HepG2 (cell line): Measurements from ENCODE around the gene TOP1. TPM values are rescaled to one million over a fixed set of nuclear protein-coding genes. Genes with fewer than 3 reads are reported as not detected.

ENCODE experiments used
- CAMTA2 ChIP-seq: sonication (generic); formaldehyde crosslinking; IDR thresholded peaks from 2 replicates; pipeline ENCODE4 v1.4.0; 2020; ENCODE audit warnings: mild to moderate bottlenecking, missing genetic modification reagents, borderline replicate concordance
- CBX1 ChIP-seq: IDR thresholded peaks from one replicate; pipeline ENCODE4 v1.6.1; 2016; ENCODE audit warnings: antibody characterized with exemption, low read depth
- MEIS1 ChIP-seq: sonication (generic); formaldehyde crosslinking; IDR thresholded peaks from 2 replicates; pipeline ENCODE4 v1.9.0; 2021; ENCODE audit warnings: mild to moderate bottlenecking, missing genetic modification reagents, moderate library complexity, borderline replicate concordance
- MLX ChIP-seq: IDR thresholded peaks from 2 replicates; pipeline ENCODE4 v1.6.1; 2016
- NAIF1 ChIP-seq: sonication (generic); formaldehyde crosslinking; IDR thresholded peaks from 2 replicates; pipeline ENCODE4 v1.5.0; 2020; ENCODE audit warnings: mild to moderate bottlenecking, missing genetic modification reagents, borderline replicate concordance
- NFIB ChIP-seq: sonication (generic); formaldehyde crosslinking; IDR thresholded peaks from 2 replicates; pipeline ENCODE4 v1.9.0; 2021; ENCODE audit warnings: missing genetic modification reagents, mild to moderate bottlenecking, borderline replicate concordance
- NONO ChIP-seq, 2 experiments: fragments of 450-650 bp in 1 of 2; sonication (generic) in 1 of 2; formaldehyde crosslinking in 1 of 2; IDR thresholded peaks in 1 of 2; conservative IDR thresholded peaks in 1 of 2; 2 replicates each; pipeline versions ENCODE4 v1.6.1 to v1.8.0; 2017 to 2022; ENCODE audit warnings: mild to moderate bottlenecking in 1 of 2, missing genetic modification reagents in 1 of 2, moderate library complexity in 1 of 2
- SKI ChIP-seq: fragments of 450-650 bp; IDR thresholded peaks from one replicate; pipeline ENCODE4 v1.6.1; 2018; ENCODE audit warnings: mild to moderate bottlenecking; ENCODE audit not compliant: partially characterized antibody
- SRSF4 ChIP-seq: fragments of 200-400 bp; formaldehyde crosslinking; IDR thresholded peaks from one replicate; pipeline ENCODE4 v1.6.1; 2018; ENCODE audit warnings: mild to moderate bottlenecking, low read depth, low read length, moderate library complexity; ENCODE audit not compliant: poor library complexity, severe bottlenecking
- TAF1 ChIP-seq: sonication (generic); formaldehyde crosslinking; IDR thresholded peaks from 2 replicates; pipeline ENCODE4 v1.4.0; 2020; ENCODE audit warnings: missing genetic modification reagents
- THAP11 ChIP-seq: IDR thresholded peaks from 2 replicates; pipeline ENCODE4 v1.6.1; 2016; ENCODE audit warnings: missing biosample characterization, missing genetic modification reagents
- USF2 ChIP-seq, 2 experiments: sonication (generic) in 1 of 2; formaldehyde crosslinking in 1 of 2; IDR thresholded peaks; 2 replicates each; pipeline versions ENCODE4 v1.5.1 to v1.6.1; 2011 to 2020; ENCODE audit warnings: borderline replicate concordance in 1 of 2, low read depth in 1 of 2, low read length in 1 of 2, mild to moderate bottlenecking in 1 of 2, missing genetic modification reagents in 1 of 2, moderate library complexity in 1 of 2
- ZNF20 ChIP-seq: sonication (generic); formaldehyde crosslinking; IDR thresholded peaks from 2 replicates; pipeline ENCODE4 v1.4.0; 2020; ENCODE audit warnings: mild to moderate bottlenecking, moderate library complexity, missing genetic modification reagents
- ZNF34 ChIP-seq: sonication (generic); formaldehyde crosslinking; IDR thresholded peaks from 2 replicates; pipeline ENCODE4 v1.4.0; 2020; ENCODE audit warnings: mild to moderate bottlenecking, missing genetic modification reagents, borderline replicate concordance
- ZNF414 ChIP-seq: sonication (generic); formaldehyde crosslinking; IDR thresholded peaks from 2 replicates; pipeline ENCODE4 v1.5.0; 2020; ENCODE audit warnings: missing genetic modification reagents
- ZNF589 ChIP-seq: sonication (generic); formaldehyde crosslinking; conservative IDR thresholded peaks from 2 replicates; pipeline ENCODE4 v1.8.0; 2022; ENCODE audit warnings: mild to moderate bottlenecking, moderate library complexity, missing genetic modification reagents
- ZNF800 ChIP-seq: sonication (generic); formaldehyde crosslinking; IDR thresholded peaks from 2 replicates; pipeline ENCODE4 v1.4.0; 2020; ENCODE audit warnings: missing genetic modification reagents
- ZNF883 ChIP-seq: sonication (generic); formaldehyde crosslinking; IDR thresholded peaks from 2 replicates; pipeline ENCODE4 v1.5.1; 2020; ENCODE audit warnings: mild to moderate bottlenecking, missing genetic modification reagents; ENCODE audit errors: not compliant biosample characterization
- ZSCAN29 ChIP-seq: sonication (generic); formaldehyde crosslinking; conservative IDR thresholded peaks from 2 replicates; pipeline ENCODE4 v1.4.0; 2020; ENCODE audit warnings: mild to moderate bottlenecking, missing genetic modification reagents
- polyA plus RNA-seq, 8 experiments: library from polyadenylated mRNA; depleted of rRNA in 3 of 8; stranded (reverse) in 7 of 8; unstranded in 1 of 8; fragments of >200 nt; fragmentation: Illumina TruSeq in 4 of 8; extraction: Trizol in 4 of 8; gene quantifications; 2 replicates each; pipeline versions ENCODE4 v1.2.1 to v1.2.3, GENCODE V29; 2011 to 2016; ENCODE audit warnings: low read depth in 4 of 8, missing spikeins in 1 of 8, mixed read lengths in 1 of 8; ENCODE audit not compliant: insufficient read depth in 1 of 8
- total RNA-seq, 5 experiments: library from RNA; depleted of rRNA; stranded (reverse); fragments of >200 nt; fragmentation: Illumina TruSeq; extraction: Trizol; gene quantifications; 2 replicates each; pipeline ENCODE4 v1.2.3, GENCODE V29; 2016; ENCODE audit warnings: low read depth in 1 of 5
- TF ChIP-seq, protein P1 (sequence below): sonication (generic); formaldehyde crosslinking; IDR thresholded peaks from 2 replicates; pipeline ENCODE4 v1.4.0; 2020; ENCODE audit warnings: missing genetic modification reagents
- TF ChIP-seq, protein P2 (sequence below): sonication (generic); formaldehyde crosslinking; IDR thresholded peaks from 2 replicates; pipeline ENCODE4 v1.5.1; 2020; ENCODE audit warnings: missing genetic modification reagents, mild to moderate bottlenecking, borderline replicate concordance

Gene TOP1
- total and polyA plus RNA-seq, 2 of the 13 experiments (the other 11 are each of a cell fraction or from before 2014, with no cell fraction given), result 10.2 to 19.4 TPM

DNA sequence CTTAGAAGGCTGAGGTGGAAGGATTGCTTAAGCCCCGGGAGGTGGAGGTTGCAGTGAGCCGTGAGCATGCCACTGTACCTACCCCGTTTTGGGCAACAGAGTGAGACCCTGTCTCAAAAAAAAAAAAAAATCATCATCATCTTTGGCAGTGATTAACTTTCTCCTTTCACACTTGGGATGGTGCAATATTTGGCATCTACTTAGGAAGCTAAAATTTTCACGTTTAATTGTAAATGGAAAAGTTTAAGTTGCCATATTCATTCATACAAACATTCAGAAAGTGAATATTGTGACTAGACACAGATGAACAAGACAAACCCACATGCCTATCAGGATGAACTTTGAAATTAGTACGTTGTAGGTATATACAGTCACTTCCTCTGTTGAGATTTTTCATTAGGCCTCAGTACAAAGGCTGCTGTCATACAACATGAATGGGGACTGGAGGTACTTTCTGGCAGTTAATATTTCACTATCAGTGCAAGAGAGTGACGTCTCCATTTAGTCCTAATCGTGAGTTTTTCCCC lies 10.3 kb downstream of the TOP1 start (continued):
- peak; percentile 73 for TF ChIP-seq MLX
- TF ChIP-seq ZNF34, result peak; percentile 94; the same call in 1 of the 2 replicates
- TF ChIP-seq, protein P1, sequence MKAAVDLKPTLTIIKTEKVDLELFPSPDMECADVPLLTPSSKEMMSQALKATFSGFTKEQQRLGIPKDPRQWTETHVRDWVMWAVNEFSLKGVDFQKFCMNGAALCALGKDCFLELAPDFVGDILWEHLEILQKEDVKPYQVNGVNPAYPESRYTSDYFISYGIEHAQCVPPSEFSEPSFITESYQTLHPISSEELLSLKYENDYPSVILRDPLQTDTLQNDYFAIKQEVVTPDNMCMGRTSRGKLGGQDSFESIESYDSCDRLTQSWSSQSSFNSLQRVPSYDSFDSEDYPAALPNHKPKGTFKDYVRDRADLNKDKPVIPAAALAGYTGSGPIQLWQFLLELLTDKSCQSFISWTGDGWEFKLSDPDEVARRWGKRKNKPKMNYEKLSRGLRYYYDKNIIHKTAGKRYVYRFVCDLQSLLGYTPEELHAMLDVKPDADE (CRISPR knock-in tag), result no peak
- no peak for TF ChIP-seq CBX1
- no peak for TF ChIP-seq ZNF414 (CRISPR knock-in tag)
- TF ChIP-seq NONO (IDR thresholded peaks at IDR 0.05), result no peak
- TF ChIP-seq NONO (CRISPR knock-in tag; conservative IDR thresholded peaks at IDR 0.05), result no peak; the same call in 1 of the 2 replicates
- TF ChIP-seq ZNF883 (CRISPR knock-in tag), result no peak
- TF ChIP-seq ZNF20, result no peak
- TF ChIP-seq CAMTA2 (CRISPR knock-in tag), result no peak
- TF ChIP-seq SRSF4, result no peak
- TF ChIP-seq NAIF1 (CRISPR knock-in tag), result 0 out of 2 replicates have a peak, but pooled peaks have one; percentile 8
- TF ChIP-seq TAF1, result no peak
- TF ChIP-seq NFIB, result no peak
- no peak for TF ChIP-seq USF2 (IDR thresholded peaks at IDR 0.05; ENCODE audit: low read depth, low read length)
- no peak for TF ChIP-seq USF2 (CRISPR knock-in tag; IDR thresholded peaks at IDR 0.05; ENCODE audit: borderline replicate concordance)
- peak; percentile 96; the same call in 1 of the 2 replicates for TF ChIP-seq MEIS1 (CRISPR knock-in tag)
- TF ChIP-seq ZNF589 (CRISPR knock-in tag), result no peak
- TF ChIP-seq THAP11 (CRISPR knock-in tag), result peak; percentile 52
- peak; percentile 92 for TF ChIP-seq ZSCAN29 (CRISPR knock-in tag)
- TF ChIP-seq, protein P2, sequence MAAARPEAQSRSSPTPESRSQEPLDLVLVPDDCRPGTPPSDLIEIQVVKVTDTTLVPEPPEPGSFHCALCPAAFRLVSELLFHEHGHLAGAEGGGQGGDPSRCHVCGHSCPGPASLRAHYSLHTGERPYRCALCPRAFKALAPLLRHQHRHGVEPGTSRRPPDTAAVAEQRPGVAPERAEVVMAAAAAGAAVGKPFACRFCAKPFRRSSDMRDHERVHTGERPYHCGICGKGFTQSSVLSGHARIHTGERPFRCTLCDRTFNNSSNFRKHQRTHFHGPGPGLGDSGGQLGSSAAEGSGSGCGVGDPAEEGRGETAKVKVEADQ (CRISPR knock-in tag), result peak; percentile 51; the same call in 1 of the 2 replicates
- peak; percentile 16 for TF ChIP-seq SKI
- TF ChIP-seq ZNF800 (CRISPR knock-in tag), result no peak; the same call in 1 of the 2 replicates
